Duodenal mucosa (tissue), 2 donors: ENCODE data around the gene SGCD.

Source experiments
- H3K27ac ChIP-seq: one replicate; pipeline ENCODE4 v1.7.0; 2013; ENCODE audit warnings: low read depth, low read length
- H3K27me3 ChIP-seq, 2 donors: one replicate each; pipeline ENCODE4 v1.7.0; 2013; ENCODE audit warnings: low read length in 2 of 2, control low read depth in 1 of 2; ENCODE audit not compliant: insufficient read depth in 2 of 2, control insufficient read depth in 1 of 2
- H3K36me3 ChIP-seq, 2 donors: one replicate each; pipeline ENCODE4 v1.7.0; 2013; ENCODE audit warnings: low read length in 2 of 2, control low read depth in 1 of 2; ENCODE audit not compliant: insufficient read depth in 2 of 2, control insufficient read depth in 1 of 2
- H3K4me1 ChIP-seq, 2 donors: one replicate each; pipeline ENCODE4 v1.7.0; 2013; ENCODE audit warnings: low read length in 2 of 2, control low read depth in 1 of 2; ENCODE audit not compliant: insufficient read depth in 2 of 2, control insufficient read depth in 1 of 2
- H3K4me3 ChIP-seq, 2 donors: one replicate each; pipeline ENCODE4 v1.7.0; 2013; ENCODE audit warnings: low read length in 2 of 2, low read depth in 1 of 2
- H3K9ac ChIP-seq, 2 donors: one replicate each; pipeline ENCODE4 v1.7.0; 2013; ENCODE audit warnings: low read length in 2 of 2, low read depth in 1 of 2
- H3K9me3 ChIP-seq, 2 donors: one replicate each; pipeline ENCODE4 v1.7.0; 2013; ENCODE audit warnings: low read length in 2 of 2, control low read depth in 1 of 2; ENCODE audit not compliant: control insufficient read depth in 1 of 2

The SGCD gene

DNA sequence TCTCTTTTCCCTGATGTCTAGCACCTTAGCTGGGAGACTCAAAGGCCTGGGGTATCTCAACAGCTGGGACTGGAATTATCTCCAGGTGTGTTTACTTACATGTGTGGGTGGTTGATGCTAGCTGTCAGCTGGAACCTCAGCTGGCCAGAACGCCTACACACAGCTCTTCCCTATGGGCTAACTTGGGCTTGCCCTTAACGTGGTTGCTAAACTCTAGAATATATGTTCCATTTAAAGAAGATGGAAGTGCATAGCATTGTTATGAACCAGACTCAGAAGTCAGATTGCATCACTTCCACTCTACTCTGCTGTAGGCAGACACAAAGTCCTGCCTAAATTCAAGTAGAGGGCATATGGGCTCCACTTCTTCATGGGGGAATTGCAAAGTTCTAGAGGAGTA, 29.3 kb downstream of the SGCD start:
- Histone ChIP-seq H3K4me1 (no peaks in the 10 kb centered on the region), H3K4me3 (no peak overlapping the region), H3K36me3 (no peaks in the 10 kb centered on the region), H3K27me3 (no peaks in the 10 kb centered on the region), H3K9ac (no peak overlapping the region), H3K27ac (no peak overlapping the region), H3K9me3 (no peaks in the 10 kb centered on the region)

DNA sequence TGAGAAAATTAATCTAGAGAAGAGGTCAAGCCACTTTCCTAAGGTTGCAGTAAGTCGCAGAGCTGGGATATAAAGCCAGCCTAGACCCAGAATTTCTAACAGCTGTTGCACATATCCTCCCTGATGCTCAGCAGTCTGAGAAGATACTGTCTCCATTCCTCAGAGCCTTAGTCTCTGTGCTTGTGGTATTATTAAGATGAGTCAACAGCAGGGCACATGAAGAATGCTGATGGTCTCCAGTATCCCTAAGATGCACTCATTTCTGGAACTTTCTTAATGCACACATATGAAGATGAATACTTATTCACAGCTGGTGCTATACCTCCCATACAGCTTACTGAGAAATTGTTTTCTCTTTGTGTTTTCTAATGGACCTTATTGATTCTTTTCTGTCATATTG, 32.5 kb downstream of the SGCD start:
- no peaks in the 10 kb centered on the region for H3K27me3 ChIP-seq
- H3K4me1 ChIP-seq = no peaks in the 10 kb centered on the region
- H3K27ac ChIP-seq = no peak overlapping the region
- no peaks in the 10 kb centered on the region for H3K36me3 ChIP-seq
- H3K4me3 ChIP-seq = no peak overlapping the region
- no peaks in the 10 kb centered on the region for H3K9me3 ChIP-seq
- H3K9ac ChIP-seq = no peak overlapping the region

DNA sequence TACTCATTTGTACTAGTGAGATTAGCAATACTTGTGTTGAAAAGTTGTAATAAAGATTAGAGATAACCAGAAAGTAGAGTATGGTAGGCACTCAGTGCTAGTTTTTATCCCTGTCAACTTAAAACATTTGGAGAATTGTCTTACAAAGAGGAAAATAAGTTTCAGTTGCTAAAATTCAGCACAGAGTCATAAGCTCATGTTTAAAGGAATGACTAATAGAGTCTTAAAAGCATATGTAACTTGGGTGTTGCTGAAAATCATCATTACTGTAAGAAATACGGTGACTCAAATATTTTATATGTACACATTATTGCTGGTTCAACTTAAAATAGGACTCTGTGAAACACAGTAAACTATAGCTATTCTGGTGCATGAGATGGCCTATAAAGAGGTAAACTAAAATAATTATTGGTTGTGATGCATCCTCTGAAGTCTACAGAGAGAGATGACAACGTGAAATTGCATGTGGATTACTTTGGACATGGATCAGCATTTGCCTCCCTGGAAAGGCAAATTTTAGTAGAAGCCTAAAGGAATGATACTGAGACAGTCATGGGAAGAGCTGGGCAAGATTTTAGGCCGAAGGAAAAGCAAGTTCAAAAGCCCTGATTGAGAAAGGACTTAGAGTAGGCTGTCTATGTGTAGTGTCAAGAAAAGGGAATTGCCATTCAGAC, 34.6 kb downstream of the SGCD start:
- Histone ChIP-seq H3K27ac (no peak overlapping the region), H3K4me1 (no peaks in the 10 kb centered on the region), H3K9me3 (no peaks in the 10 kb centered on the region), H3K36me3 (no peaks in the 10 kb centered on the region), H3K27me3 (no peaks in the 10 kb centered on the region), H3K4me3 (no peak overlapping the region), H3K9ac (no peak overlapping the region)

DNA sequence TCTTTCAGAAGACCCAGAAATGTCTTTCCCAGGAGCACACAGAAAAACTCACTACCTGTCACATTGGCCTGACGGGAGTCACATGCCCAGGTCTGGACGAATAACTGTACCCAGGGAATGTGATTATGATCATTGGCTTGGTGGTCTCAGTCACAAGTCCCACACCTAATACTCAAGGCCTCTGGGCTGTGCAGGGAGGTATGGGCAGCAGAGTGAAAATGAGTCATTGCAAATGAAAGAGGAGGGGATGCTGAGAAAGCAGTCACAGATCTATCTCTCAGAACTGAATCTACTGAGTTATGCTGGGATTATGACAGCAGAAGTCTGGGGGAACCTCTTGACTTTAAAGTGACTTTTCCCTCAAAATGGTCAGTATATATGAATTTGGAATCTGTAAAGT, 36.9 kb downstream of the SGCD start:
- no peaks in the 10 kb centered on the region for H3K4me1 ChIP-seq
- H3K27me3 ChIP-seq = no peaks in the 10 kb centered on the region
- H3K36me3 ChIP-seq = no peaks in the 10 kb centered on the region
- no peak overlapping the region for H3K9ac ChIP-seq
- no peaks in the 10 kb centered on the region for H3K9me3 ChIP-seq
- H3K4me3 ChIP-seq = no peak overlapping the region
- no peak overlapping the region for H3K27ac ChIP-seq

DNA sequence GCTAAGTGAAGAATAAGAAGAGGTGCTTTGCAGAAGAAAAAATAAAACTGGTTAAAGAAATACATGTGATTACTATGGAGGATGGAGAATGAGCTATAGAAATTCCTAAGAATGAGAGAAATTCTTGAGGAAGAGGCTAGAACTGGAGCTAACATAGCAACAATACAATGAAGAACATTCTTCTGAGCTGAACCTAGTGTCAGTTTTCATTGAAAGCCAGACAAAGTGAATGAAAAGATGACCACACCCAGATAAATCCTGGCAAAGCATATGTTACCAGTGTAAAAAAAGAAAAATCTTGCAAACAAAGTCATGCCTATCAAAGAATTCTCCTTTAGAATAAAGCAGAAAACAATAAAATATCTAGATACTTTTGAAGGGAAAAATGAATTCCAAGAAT, 39.6 kb downstream of the SGCD start:
- no peak overlapping the region for H3K4me3 ChIP-seq

DNA sequence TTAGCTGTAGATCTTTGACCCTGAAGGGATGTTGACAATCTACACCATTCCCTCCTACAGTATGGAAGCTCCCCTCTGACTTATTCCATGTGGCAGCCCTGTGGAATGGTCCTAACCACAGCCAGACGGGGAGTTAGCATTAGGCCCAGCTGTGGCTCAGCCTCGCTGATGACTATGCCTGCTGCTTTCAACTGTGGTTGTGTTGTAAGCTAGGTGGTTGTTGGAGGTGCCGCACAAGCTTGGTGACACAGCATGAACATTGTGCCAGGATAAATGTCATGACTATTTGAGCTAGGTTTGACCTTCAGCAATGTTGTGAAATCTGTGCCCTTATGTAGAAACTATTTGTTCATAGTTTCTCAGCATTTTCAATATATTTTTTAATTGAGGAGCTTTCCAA, 40.6 kb downstream of the SGCD start:
- Histone ChIP-seq H3K4me3 (no peak overlapping the region), H3K27ac (no peak overlapping the region), H3K27me3 (no peaks in the 10 kb centered on the region), H3K9ac (no peak overlapping the region), H3K9me3 (no peaks in the 10 kb centered on the region), H3K36me3 (no peaks in the 10 kb centered on the region), H3K4me1 (no peaks in the 10 kb centered on the region)

More for the DNA sequence above, 39.6 kb downstream of the SGCD start:
- Histone ChIP-seq H3K4me1 (no peaks in the 10 kb centered on the region), H3K36me3 (no peaks in the 10 kb centered on the region), H3K27ac (no peak overlapping the region), H3K9me3 (no peaks in the 10 kb centered on the region), H3K9ac (no peak overlapping the region), H3K27me3 (no peaks in the 10 kb centered on the region)

DNA sequence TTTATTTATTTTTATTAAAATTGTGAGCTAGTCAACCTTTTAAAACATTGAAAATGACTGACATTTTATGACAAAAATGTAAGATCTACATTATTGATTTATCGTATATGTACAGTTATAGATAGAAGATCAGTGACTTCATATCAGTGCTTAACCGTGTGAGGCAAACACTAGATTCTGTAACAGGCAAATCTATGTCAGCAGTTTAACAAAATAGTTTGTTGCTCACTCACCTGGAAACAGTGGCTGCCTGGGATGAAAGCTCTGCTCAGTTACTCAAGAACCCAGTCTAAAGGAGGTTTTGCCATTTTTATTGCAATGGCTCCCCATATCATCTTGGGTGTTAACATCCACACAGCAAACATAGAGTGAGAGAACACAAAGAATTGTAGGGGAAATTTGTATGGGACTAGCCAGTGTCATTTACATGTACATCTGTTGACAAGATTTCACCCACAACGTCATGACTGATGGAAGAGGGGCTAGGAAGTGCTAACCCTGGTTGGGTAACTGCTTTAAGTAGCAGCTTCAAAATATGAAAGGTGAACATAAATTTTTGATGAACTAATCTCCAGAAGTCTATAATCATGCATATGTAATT, 49.0 kb downstream of the SGCD start:
- H3K27ac ChIP-seq = no peak overlapping the region
- H3K27me3 ChIP-seq = no peaks in the 10 kb centered on the region
- no peaks in the 10 kb centered on the region for H3K9me3 ChIP-seq
- no peaks in the 10 kb centered on the region for H3K4me1 ChIP-seq
- H3K4me3 ChIP-seq = no peak overlapping the region
- H3K9ac ChIP-seq = no peak overlapping the region
- no peaks in the 10 kb centered on the region for H3K36me3 ChIP-seq

DNA sequence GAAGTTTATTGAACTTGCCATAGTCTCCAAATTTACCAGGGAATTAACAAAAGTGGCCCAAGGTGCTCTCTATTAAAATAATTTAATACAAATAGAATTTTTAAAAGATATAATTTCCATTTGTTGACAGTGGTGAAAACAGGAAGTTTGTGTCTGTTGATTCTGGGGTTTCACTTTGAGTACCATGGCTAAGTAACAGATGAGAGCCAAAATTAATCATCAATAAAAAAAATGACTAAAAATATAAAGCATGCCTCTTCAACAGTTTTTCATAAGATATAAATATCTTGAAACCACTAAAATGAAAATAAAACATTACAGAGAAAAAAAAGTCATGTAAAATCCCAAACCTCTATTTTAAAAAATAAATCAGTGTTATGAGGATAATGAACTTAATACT, 49.8 kb downstream of the SGCD start:
- H3K4me3 ChIP-seq = no peak overlapping the region
- H3K9me3 ChIP-seq = no peaks in the 10 kb centered on the region

DNA sequence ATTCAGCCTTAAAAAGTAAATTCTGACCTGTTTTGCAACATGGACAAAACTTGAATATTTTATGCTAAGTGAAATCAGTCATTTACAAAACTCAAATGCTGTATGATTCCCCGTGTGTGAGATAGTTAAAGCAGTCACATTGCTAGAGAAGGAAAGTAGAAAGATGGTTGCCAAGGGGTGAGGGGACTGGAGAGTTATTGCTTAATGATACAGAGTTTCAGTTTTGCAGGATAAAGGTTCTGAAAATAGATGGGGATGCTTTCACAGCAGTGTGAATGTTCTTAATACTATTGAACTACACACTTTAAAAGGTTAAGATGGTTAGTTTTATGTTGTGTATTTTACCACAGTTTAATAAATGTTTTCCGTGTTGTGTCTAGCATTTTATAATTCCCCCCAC, 51.2 kb downstream of the SGCD start:
- Histone ChIP-seq H3K9me3 (no peaks in the 10 kb centered on the region), H3K27me3 (no peaks in the 10 kb centered on the region), H3K4me3 (no peak overlapping the region), H3K4me1 (no peaks in the 10 kb centered on the region), H3K36me3 (no peaks in the 10 kb centered on the region), H3K9ac (no peak overlapping the region), H3K27ac (no peak overlapping the region)

More for the DNA sequence above, 49.8 kb downstream of the SGCD start:
- Histone ChIP-seq H3K9ac (no peak overlapping the region), H3K27me3 (no peaks in the 10 kb centered on the region), H3K4me1 (no peaks in the 10 kb centered on the region), H3K27ac (no peak overlapping the region), H3K36me3 (no peaks in the 10 kb centered on the region)

DNA sequence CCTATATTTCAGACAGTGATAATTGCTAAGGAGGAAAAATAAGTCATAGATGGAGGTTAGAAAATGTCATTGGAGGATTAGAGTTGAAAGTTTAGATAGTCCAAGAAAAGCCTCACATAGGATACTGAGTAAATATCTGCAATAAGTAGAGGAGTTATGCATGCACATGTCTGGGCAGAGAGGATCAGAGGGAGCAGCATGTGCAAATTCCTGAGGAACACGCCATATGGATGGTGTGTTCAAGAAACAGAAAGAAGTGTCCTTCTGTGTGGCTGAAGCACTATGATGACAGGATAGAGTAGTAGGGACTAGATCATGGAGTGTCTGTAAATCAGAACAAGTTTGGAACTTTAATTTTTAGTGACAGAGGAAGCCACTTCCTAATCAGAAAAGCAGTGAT, 52.2 kb downstream of the SGCD start:
- H3K27me3 ChIP-seq = no peaks in the 10 kb centered on the region
- no peaks in the 10 kb centered on the region for H3K36me3 ChIP-seq
- H3K9me3 ChIP-seq = no peaks in the 10 kb centered on the region
- no peak overlapping the region for H3K9ac ChIP-seq
- H3K4me3 ChIP-seq = no peak overlapping the region
- no peaks in the 10 kb centered on the region for H3K4me1 ChIP-seq
- no peak overlapping the region for H3K27ac ChIP-seq
